Gastroesophageal sphincter (tissue), 3 donors: ENCODE results near the gene KLHL30.

Source experiments
- CTCF ChIP-seq, 4 experiments: fragments of 200-600 bp in 2 of 4; fragments of 450-650 bp in 2 of 4; sonication (generic) in 1 of 4; IDR thresholded peaks; one replicate each; pipeline ENCODE4 v1.5.1; 2017 to 2019; ENCODE audit warnings: antibody characterized with exemption in 4 of 4, mild to moderate bottlenecking in 2 of 4, moderate library complexity in 2 of 4
- POLR2A ChIP-seq, 2 donors: fragments of 450-650 bp; IDR thresholded peaks; one replicate each; pipeline ENCODE4 v1.6.1; 2017; ENCODE audit warnings: antibody characterized with exemption in 2 of 2, mild to moderate bottlenecking in 2 of 2, moderate library complexity in 1 of 2

DNA sequence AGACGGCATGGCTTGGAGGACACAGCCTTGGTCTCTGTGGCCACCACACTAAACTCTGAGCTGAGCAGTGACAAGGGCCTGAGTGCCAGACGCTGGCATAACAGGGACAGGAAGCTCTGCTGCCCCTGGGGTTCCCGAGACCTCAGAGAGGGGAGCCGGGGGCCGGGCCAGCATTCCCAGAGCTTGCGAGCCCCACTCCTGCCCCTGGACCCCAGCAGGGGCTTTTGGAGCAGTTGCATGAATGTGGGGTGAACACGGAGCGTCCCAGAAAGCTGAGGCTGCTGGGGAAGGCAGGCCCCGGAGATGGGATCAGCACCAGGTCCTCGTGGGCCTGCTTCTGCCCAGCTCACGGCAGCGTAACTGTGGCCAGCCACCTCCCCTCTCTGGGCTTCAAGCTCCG is 12.7 kb downstream of the KLHL30 start:
- no peak for TF ChIP-seq POLR2A (IDR thresholded peaks at IDR 0.05)
- TF ChIP-seq CTCF (IDR thresholded peaks at IDR 0.05), result no peak
